ENCODE measurements around the gene SHB.

Gene SHB

GRCh38 chr9:38010918-38011704 is 57.9 kb downstream of the SHB start:
- DNase-seq (ENCODE audit: extremely low read depth in 1 of 2, low read depth in 1 of 2): no peak

- DNase-seq (ENCODE audit: extremely low read depth in 1 of 2, low read depth in 1 of 2): no peak
Measured at GRCh38 chr9:38009990-38010389, 59.0 kb downstream of the SHB start.

- DNase-seq (ENCODE audit: extremely low read depth in 1 of 2, low read depth in 1 of 2): no peak
Measured at GRCh38 chr9:38009035-38009501, 60.0 kb downstream of the SHB start.

- peak; percentile 69 to 82 for DNase-seq (ENCODE audit: extremely low read depth in 1 of 2, low read depth in 1 of 2)
Measured at GRCh38 chr9:38008168-38009034, 60.6 kb downstream of the SHB start.

- DNase-seq (ENCODE audit: extremely low read depth in 1 of 2, low read depth in 1 of 2): no peak
Measured at GRCh38 chr9:38007016-38007415, 62.0 kb downstream of the SHB start.

GRCh38 chr9:38006163-38006562 is 62.9 kb downstream of the SHB start:
- no peak for DNase-seq (ENCODE audit: extremely low read depth in 1 of 2, low read depth in 1 of 2)

GRCh38 chr9:38004809-38005560 is 64.0 kb downstream of the SHB start:
- no peak for DNase-seq (ENCODE audit: extremely low read depth in 1 of 2, low read depth in 1 of 2)

- DNase-seq (ENCODE audit: extremely low read depth in 1 of 2, low read depth in 1 of 2): no peak
Measured at GRCh38 chr9:38003946-38004808, 64.8 kb downstream of the SHB start.

GRCh38 chr9:38003230-38003629 is 65.8 kb downstream of the SHB start:
- peak in 1 of 2 donors; percentile 8 for DNase-seq (ENCODE audit: extremely low read depth in 1 of 2, low read depth in 1 of 2)

GRCh38 chr9:38001430-38001829 is 67.6 kb downstream of the SHB start:
- DNase-seq (ENCODE audit: extremely low read depth in 1 of 2, low read depth in 1 of 2): no peak

- DNase-seq (ENCODE audit: extremely low read depth in 1 of 2, low read depth in 1 of 2): no peak
Measured at GRCh38 chr9:38000735-38001134, 68.3 kb downstream of the SHB start.

GRCh38 chr9:38000332-38000731 is 68.7 kb downstream of the SHB start:
- no peak for DNase-seq (ENCODE audit: extremely low read depth in 1 of 2, low read depth in 1 of 2)

- no peak for DNase-seq (ENCODE audit: extremely low read depth in 1 of 2, low read depth in 1 of 2)
Measured at GRCh38 chr9:37999588-38000189, 69.3 kb downstream of the SHB start.

GRCh38 chr9:37998881-37999587 is 70.0 kb downstream of the SHB start:
- no peak for DNase-seq (ENCODE audit: extremely low read depth in 1 of 2, low read depth in 1 of 2)

- no peak for DNase-seq (ENCODE audit: extremely low read depth in 1 of 2, low read depth in 1 of 2)
Measured at GRCh38 chr9:37997636-37998374, 71.2 kb downstream of the SHB start.

- no peak for DNase-seq (ENCODE audit: extremely low read depth in 1 of 2, low read depth in 1 of 2)
Measured at GRCh38 chr9:37996819-37997217, 72.2 kb downstream of the SHB start.

- DNase-seq (ENCODE audit: extremely low read depth in 1 of 2, low read depth in 1 of 2): no peak
Measured at GRCh38 chr9:37995961-37996818, 72.8 kb downstream of the SHB start.

GRCh38 chr9:37995348-37995737 is 73.7 kb downstream of the SHB start:
- no peak for DNase-seq (ENCODE audit: extremely low read depth in 1 of 2, low read depth in 1 of 2)

Data from stimulated activated CD8-positive, alpha-beta memory T cell treated with anti-CD3 and anti-CD28 coated beads, Interleukin-7, amount 100 ng/mL, for 48 hours (primary cell).